GM12892 (cell line): Measurements from ENCODE around the gene NDNF.

Experiments
- DNase-seq: peaks from one replicate; pipeline ENCODE4 v3.0.0; 2011; ENCODE audit not compliant: insufficient read length
- FAIRE-seq: peaks from 2 replicates; lab custom pipeline; 2011; peaks lifted over from hg19 to GRCh38; lab: Jason Lieb, UNC
- POLR2A ChIP-seq: IDR thresholded peaks from 2 replicates; pipeline ENCODE4 v1.6.1; 2011; ENCODE audit warnings: low read depth, low read length, control low read depth
- POLR2AphosphoS5 ChIP-seq: IDR thresholded peaks from 2 replicates; pipeline ENCODE4 v1.6.1; 2011; ENCODE audit warnings: low read depth, low read length, control low read depth
- TAF1 ChIP-seq: IDR thresholded peaks from 2 replicates; pipeline ENCODE4 v1.6.1; 2011; ENCODE audit warnings: low read depth, mild to moderate bottlenecking, control low read depth, low read length, borderline replicate concordance

Gene NDNF

DNA sequence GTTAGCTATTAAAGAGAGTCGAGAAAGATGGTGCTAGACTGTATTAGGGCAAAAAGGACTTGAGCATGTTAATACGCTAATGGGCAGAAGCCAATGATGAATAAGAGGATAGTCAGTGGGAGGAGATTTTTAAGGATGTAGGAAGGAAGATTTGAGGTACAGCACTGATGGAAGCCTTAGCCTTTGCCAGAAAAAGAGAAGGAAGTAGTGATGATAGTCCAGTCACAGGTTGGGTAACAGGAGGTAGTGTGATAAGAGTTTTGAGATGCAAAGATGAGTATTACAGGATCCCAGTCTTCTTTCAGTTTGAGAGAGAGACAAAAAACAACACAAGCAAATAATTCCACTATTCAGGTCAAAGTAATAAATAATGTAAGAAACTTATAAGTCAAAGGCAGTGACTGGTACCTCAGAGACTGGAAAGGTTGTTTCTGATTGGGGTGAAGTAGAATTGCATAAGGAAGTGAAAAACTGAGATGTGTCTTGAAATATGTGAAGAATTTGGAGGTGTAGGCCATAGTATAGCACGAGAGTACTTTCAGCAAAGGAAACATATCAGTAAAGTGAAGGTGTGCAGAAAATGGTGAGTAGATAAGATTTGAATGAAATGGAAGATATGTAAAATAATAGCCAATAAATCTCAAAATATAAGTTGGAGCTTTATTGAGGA, 22.1 kb upstream of the NDNF start:
- FAIRE-seq (no peak), DNase-seq (no peak)
- TF ChIP-seq TAF1, result no peak

DNA sequence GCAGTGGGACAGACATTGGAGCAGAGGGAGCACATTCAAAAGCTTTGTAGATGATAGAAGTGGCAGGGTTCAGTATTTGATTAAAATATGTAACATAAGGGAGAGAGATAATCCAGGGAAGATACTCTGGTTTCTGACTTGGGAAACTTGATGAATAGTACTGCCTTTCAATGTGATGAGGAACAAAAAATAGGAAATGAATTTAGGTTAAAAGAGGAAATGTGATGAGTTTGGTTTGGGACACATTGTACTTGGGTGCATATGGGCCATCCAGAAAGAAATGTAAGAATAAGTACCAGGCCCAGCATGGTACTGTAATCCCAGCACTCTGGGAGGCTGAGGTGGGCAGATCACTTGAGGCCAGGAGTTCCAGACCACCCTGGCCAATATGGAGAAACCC, 20.9 kb upstream of the NDNF start:
- no peak for DNase-seq
- no peak for FAIRE-seq

DNA sequence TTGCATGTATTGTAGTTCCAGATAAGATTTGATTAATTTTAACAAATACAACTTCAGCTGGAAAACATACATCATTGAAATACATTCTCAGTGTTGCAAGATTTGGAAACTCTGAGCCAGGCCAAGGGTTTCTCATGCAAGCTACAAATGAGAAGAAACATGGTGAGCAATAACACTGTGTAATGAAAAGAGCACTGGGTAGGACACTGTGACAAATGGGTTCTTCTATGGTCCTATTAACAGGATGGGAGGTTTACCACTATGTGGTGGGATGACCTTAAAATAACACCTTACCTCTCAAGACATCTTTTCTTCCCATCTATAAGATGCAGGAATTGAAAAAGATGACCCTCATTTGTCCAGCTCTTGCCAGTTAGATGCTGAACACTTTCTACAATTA, 19.6 kb upstream of the NDNF start:
- no peak for TF ChIP-seq TAF1
- TF ChIP-seq POLR2A, result no peak
- no peak for TF ChIP-seq POLR2AphosphoS5
- FAIRE-seq (no peak), DNase-seq (no peak)

More for the DNA sequence above, 20.9 kb upstream of the NDNF start:
- TF ChIP-seq POLR2A (no peak), POLR2AphosphoS5 (no peak), TAF1 (no peak)

DNA sequence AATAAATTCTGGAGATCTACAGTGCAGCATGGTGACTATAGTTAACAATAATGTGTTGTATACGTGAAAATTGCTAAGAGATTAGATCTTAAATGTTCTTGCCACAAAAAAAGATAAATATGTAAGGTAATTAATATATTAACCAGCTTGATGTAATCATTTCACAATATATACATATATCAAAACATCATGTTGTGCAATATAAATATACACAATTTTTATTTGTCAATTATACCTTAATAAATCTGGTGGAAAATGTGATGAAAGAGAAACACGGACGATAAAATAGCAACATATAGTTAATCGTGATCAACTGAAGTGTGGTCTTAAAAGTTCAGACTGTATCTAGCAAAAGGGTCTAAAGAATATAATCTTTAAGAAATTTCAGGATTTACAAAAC, 16.5 kb upstream of the NDNF start:
- no peak for DNase-seq
- FAIRE-seq, result no peak
- TF ChIP-seq TAF1 (no peak), POLR2A (no peak), POLR2AphosphoS5 (no peak)

DNA sequence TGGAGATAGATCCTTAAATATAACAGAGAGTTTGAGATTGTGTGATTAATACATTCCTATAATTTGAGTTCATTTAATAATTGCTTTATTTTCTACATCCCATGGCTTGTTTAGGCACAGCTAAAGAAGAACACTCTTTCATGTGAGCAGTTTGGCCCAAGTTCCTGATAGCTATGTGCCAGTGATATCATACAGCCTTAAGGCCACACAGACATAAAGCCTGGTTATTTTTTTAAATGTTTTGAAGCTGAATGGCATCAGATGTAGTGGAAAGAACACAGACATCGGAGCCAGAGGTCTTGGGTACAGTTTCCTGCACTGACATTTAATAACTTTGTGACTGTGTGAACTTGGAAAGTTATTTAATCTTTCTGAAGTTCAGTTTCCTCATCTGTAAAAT, 7.0 kb upstream of the NDNF start:
- FAIRE-seq, result no peak
- no peak for DNase-seq
- TF ChIP-seq POLR2A, result no peak
- no peak for TF ChIP-seq TAF1
- no peak for TF ChIP-seq POLR2AphosphoS5

DNA sequence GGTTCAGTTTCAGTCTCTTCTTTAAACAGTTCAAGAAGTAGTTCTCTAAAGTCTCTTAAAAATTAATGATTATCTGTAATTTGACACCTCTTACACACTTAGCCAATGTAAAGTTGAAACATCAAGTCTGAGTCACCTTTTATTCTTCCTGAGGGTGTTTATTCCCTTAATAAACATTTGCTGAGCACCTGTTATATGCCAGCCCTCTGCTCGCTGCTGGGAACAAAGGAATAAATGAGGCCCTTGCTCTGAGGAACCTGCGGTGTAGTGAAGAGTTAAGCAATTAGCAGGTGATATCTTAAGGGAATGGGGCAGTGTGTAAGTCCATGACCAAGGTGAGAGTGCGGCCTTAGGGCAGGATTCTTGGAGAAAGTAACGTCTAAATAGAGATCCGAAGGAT, 5.2 kb upstream of the NDNF start:
- DNase-seq (no peak), FAIRE-seq (no peak)
- no peak for TF ChIP-seq POLR2AphosphoS5
- no peak for TF ChIP-seq POLR2A
- no peak for TF ChIP-seq TAF1

DNA sequence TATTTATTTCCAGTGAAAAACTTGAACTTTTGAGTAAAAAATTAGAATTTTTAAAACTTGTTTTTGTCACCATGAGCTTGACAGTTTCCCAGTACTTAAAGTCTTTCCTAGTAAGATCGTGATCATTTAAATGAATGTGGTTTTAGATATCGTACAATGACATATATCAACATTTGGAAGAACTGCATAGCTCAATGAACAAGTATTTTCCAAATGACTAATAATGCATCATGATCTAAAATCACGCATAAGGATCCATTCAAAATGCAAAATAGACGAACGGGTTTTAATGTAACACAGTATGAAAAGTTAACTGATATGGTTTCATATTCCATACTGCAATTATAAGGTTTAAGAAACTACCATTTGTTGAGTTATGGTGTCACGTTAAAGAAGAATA, 4.1 kb upstream of the NDNF start:
- DNase-seq, result no peak
- TF ChIP-seq TAF1 (no peak), POLR2AphosphoS5 (no peak), POLR2A (no peak)
- no peak for FAIRE-seq

DNA sequence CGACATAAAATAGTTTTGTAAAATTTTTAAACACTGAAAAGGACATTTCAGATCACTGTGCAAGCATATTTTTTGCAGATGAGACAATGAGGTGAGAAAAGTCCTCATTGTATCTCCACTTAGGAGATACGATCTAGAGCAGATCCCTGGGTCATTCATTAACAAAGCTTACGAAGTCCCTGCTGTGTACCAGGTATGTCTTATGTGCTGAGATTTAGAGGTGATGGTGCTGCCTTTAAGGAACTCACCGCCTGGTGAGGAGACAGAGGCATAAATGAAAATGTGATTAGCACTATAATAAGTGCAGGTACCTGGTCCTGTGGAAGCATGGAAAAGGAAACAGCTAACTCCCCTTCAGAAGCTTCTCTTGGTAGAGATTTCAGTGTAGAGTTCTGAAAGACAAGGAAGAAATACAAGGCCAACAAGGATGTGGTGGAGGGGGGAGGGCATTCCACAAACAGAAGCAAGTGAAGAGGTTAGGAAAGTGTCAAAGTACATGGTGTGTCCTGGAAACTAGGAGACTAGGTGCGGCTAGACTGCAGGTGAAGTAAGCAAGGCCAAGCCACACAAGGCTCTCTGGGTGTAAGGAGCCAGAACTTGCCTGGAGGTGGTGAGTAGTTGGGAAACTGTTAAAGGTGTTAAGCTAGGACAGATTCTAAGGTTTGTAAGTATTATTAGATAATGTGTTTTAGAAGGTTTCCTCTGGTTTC, 1.5 kb upstream of the NDNF start:
- FAIRE-seq (no peak), DNase-seq (no peak)
- no peak for TF ChIP-seq POLR2A
- no peak for TF ChIP-seq TAF1
- TF ChIP-seq POLR2AphosphoS5, result no peak

DNA sequence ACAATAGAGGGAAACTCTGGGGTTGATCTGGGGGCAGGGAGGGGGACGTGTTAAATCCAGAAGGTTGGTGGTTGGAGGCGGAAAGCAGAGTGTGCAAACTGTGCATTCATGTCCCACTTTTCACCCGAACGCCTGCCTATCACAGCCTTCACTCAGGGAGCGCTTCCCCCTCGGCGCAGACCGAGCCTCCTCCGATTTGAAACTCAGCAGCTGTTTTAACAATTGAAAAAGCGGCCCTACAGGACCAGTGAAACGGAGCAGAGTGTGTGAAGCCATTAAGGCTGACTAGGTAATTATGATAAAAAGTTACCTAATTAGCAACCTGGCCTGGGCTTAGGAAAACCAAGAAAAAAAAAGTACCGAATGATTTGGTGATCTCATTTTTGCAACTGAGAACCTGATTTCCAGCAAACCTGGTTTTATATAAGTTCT, 685 bp upstream of the NDNF start:
- TF ChIP-seq POLR2A, result no peak
- no peak for FAIRE-seq
- DNase-seq, result no peak

DNA sequence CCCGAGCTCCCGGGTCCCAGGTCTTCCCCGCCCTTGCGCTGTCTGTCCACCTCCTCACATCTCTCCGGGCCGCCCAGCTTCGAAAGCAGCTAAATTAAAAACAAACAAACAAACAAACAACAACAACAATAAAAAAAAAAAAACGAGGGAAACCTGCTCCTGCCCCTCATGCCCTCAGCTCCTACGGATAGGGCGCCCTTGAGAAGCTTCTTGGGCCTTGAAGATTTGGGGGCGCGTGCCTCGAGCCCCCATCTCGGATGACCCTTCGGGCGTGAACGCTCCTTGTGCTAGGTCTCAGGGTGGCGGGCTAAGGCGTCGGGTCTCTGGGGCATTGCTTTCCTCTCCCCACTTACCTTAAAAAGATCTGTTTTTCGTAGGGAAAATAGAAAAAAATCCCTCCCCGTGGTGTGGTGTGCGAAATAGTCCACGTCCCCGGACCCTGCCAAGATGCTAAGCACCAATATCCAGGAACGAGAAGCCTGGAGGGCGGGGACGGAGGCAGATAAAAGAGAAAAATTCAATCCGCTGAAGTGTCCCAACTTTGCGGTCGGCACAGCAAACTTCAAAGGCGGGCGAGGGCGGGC, 603 bp downstream of the NDNF start:
- TF ChIP-seq POLR2A (no peak), TAF1 (no peak), POLR2AphosphoS5 (no peak)
- no peak for DNase-seq
- no peak for FAIRE-seq

DNA sequence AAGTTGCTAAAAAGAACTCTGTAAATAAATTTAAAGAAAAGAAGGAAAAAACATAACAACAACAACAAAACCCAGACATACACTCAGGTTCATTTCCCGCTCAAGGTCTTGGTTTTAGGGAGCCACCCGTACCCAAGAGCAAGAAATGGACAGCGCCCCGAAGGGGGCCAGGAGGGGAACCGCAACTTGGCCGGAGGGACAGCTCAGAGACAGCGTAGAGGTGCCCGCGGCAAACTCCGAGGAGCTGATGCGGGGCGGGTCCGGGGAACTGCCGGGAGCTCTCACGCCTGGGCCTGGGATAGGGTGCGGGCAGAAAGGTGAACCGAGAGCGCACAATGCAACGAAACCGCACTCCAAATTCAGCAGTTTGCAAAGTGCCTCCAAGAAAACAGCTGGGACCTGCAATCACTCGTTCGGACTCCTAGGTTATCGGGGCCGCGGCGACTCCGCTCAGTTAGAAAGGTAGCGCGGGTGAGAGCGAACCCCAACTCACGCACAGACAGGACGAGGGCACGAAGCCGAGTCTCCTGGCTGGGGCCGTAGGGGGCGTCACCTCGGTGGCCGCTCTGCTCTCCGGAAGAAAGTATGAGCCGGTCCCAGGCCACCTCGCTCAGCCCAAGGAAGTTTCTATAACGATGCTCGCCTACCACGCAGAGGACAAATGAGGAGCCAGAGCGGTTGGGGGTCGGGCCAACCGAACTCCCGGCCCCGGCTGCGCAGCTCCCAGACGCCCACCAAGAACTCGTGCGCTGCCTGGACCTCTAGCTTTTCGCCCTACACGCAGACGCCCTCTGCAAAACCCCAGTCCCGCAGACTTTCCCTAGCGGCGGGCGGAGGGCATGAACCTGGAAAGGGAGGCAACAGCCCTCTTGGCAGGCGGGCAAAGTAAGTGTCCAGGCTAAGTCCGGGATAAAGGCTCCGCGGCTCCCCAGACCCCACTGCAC, 1.4 kb downstream of the NDNF start:
- TF ChIP-seq TAF1, result no peak
- no peak for TF ChIP-seq POLR2AphosphoS5
- TF ChIP-seq POLR2A, result no peak
- FAIRE-seq (no peak), DNase-seq (no peak)
